ENCODE measurements around the gene GSTM3. TPM values are rescaled to one million over a fixed set of nuclear protein-coding genes. Genes with fewer than 3 reads are reported as not detected.
A peak's percentile ranks its signal among the peaks of the same experiment; 100 is the strongest.
"Not testable (repeated sequence)": the region's sequence is repeated elsewhere in the genome, so short reads cannot be mapped to it uniquely, and the experiment has no call there.

The GSTM3 gene
- polyA plus RNA-seq, 3 donors from 2014 or later = 1.1 to 7.1 (median 5.9) TPM

DNA sequence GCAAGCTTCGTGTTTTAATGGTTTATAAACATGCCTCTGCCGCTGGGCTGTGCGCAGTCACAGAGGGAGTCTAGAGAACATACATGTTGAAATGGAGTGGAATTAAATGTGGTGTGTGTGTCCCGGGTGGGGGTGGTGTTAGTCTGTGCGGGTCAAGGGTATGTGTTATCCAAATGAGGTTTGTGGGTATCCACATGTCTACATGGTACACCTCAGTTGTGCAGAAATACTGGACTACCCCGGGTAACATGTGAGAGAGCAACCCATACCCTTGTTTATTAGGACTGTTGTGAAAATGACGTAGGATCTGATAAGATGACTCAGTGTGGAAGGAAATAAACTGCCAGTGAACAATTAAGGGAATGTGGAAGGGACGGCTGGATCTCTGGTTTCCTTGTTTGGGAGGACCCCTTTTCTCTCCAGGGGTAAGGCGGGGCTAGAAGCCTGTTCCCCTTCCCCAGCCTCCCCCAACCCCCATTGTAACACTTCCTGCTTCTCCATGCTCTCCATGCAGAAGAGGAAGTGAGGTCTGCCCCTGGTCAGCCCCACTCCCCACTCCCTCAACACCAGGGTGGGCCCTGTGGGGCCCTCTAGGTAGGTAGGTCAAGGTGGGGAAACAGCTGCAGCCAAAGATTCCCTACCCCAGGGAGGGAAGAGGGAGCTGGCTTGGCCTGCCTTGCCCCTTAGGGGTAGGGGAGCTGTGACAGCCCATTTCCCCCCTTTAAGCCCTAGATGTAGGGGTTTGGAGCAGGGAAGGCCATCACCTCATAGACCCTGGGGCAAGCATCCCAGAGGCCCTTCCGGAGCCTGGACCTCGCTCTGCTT, 22.2 kb upstream of the GSTM3 start:
- no peak overlapping the region for H3K4me3 Mint-ChIP-seq
- H3K27ac Mint-ChIP-seq = no peak overlapping the region
- no peaks in the 10 kb centered on the region for H3K36me3 Mint-ChIP-seq

DNA sequence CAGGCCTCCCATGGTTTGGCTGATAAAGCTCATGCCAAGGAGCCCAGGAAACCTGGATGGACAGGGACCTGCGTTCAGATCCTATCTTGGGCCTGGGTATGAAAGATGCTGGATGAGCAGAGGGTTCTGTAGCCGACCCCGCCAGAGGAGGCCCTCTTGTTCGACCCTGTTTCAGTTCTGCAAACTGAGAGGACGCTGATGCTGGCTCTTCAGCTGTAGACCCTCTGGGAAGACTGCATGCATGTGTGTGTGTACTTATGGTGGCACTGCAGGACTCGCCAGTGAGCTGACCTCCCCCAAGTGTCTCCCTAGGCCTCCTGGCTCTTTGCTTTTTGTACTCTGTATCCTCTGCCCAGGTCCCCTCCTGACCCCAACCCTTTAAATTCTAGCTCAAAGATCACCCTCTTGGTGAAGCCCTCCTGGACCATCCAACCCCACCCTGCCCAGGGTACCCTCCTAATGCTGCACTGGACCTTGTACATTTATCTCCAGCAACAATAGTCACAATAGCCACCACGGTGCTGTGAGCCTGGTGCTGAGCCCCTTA, 21.3 kb upstream of the GSTM3 start:
- Mint-ChIP-seq H3K9me3 (no peaks in the 10 kb centered on the region), H3K4me3 (no peak overlapping the region), H3K27me3 (ENCODE audit: low read depth in 3 of 3) (no peaks in the 10 kb centered on the region), H3K36me3 (no peaks in the 10 kb centered on the region), H3K27ac (no peak overlapping the region), H3K4me1 (no peaks in the 10 kb centered on the region)
- no peak for DNase-seq

More for the DNA sequence above, 22.2 kb upstream of the GSTM3 start:
- no peaks in the 10 kb centered on the region for H3K9me3 Mint-ChIP-seq
- no peaks in the 10 kb centered on the region for H3K27me3 Mint-ChIP-seq (ENCODE audit: low read depth in 3 of 3)
- DNase-seq = no peak
- H3K4me1 Mint-ChIP-seq = no peaks in the 10 kb centered on the region

DNA sequence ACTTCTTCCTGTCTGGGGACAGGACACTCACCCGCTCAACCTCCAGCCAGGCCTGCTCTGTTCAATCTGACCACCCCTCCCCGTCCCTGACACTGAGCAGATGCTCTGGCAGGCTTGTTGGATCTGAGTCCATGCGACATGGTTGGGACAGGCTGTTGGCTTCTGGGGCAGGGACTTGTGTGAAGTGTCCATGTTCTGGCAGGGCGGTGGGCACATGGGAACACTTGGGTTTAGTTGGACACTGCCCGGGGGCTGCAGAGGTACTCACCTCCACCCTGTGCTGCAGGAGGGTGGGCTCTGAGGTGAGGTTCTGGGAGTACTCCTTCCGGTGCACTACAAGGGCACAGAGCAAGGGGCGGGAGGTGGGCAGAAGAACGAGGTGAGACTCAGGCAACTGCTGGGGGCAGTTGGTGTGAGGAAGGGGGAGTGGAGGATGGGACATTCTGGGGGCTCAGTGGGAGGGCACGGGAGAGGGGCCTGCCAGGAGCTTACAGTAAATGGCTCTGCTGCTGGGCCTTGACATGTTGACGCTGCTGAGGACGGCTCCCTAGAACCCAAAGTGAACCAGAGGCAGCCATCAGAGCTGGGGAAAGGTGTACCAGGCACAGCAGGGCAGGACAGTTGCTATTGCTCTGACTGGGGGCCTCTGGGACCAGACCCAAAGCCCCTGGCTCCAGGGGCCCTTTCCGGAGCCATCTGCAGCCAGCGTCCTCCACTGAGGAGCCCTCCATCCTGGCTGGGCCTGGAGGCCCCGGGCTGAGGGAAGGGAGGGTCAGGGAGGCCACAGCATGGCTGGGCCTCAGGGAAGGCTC, 20.6 kb upstream of the GSTM3 start:
- H3K4me3 Mint-ChIP-seq = no peak overlapping the region

DNA sequence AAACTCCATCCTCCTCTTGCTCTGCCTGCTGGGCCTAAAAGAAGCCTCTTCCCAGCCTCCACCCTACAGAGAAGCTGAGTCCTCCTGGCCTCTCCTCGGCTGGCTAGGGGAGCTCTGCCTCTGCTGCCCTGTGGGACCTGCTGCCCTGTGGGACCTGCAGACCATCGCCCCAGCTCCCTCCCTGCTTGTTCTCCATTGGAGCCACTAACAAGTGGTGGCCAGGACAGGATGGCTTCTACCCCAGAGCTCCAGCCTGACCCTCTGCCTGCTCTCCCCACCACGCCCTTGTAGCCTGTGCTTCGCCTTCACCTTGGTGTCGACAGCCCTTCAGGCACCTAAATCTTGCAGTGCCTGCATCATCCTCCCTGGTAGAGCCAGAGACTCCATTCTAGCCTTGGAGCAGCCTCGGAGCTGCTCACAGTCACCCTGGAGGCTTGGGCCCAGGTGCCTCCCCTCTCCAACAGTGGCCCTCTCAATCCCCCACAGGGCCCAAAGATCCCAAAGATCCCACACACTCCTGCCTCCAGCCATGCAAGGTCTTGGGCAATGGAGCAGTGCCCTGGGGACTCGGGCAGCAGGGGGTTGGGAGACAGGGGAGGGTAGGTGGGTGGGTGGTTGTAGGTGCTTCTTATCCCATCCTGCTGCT, 19.9 kb upstream of the GSTM3 start:
- peaks cover 0 to 2% (median 0%) of the 10 kb centered on the region in 3 donors for H3K27me3 Mint-ChIP-seq (ENCODE audit: low read depth in 3 of 3)
- H3K4me3 Mint-ChIP-seq = peak overlapping the region in 1 of 5 donors; percentile 21
- DNase-seq = no peak
- no peaks in the 10 kb centered on the region for H3K36me3 Mint-ChIP-seq
- no peaks in the 10 kb centered on the region for H3K4me1 Mint-ChIP-seq
- no peaks in the 10 kb centered on the region for H3K9me3 Mint-ChIP-seq
- H3K27ac Mint-ChIP-seq = no peak overlapping the region

More for the DNA sequence above, 20.6 kb upstream of the GSTM3 start:
- no peak overlapping the region for H3K27ac Mint-ChIP-seq
- H3K27me3 Mint-ChIP-seq (ENCODE audit: low read depth in 3 of 3) = no peaks in the 10 kb centered on the region
- DNase-seq = no peak
- H3K4me1 Mint-ChIP-seq = no peaks in the 10 kb centered on the region
- no peaks in the 10 kb centered on the region for H3K36me3 Mint-ChIP-seq
- H3K9me3 Mint-ChIP-seq = no peaks in the 10 kb centered on the region

DNA sequence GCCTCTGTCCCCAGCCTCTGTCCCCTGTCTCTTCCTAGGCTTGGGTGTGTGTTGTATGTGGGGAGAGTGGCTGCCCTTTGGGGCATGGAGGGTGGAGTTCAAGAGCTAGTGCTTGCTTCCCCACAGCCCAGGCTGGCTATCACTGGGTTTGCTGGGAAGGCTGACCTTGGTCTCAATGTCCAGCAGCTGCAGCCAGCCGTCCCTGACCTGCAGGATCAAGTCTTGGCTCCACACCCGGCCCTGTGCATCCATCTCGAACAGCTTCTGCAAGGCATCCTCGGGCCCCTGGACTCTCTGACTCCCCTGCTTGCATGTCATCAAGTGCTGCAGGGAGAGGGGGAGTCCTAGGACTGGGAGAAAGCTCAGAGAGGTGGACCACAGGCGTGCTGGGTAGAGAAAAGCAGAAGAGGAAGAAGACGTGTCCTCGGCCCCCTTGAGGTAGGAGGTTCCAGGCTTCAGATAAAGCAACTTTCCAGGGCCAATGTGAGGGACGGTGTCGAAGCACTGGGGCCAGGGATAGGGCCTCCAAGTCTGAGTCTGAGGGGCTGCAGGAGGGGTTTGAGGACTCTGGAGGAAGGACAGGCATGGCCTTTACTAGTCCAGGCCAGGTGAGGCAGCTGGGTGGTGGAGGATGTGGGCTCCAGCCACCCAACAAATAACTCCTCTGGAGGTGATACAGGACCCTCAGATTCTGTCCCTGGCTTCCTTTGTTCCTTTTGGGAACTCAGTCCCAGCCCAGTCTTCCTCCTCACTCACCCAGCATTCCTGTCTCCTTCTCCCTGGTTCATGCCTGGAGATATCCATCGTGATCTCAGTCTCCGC, 18.9 kb upstream of the GSTM3 start:
- no peak for DNase-seq
- Mint-ChIP-seq H3K4me1 (no peaks in the 10 kb centered on the region), H3K27ac (no peak overlapping the region), H3K9me3 (no peaks in the 10 kb centered on the region), H3K4me3 (no peak overlapping the region), H3K27me3 (ENCODE audit: low read depth in 3 of 3) (peaks cover 0 to 2% (median 0%) of the 10 kb centered on the region in 3 donors), H3K36me3 (no peaks in the 10 kb centered on the region)

DNA sequence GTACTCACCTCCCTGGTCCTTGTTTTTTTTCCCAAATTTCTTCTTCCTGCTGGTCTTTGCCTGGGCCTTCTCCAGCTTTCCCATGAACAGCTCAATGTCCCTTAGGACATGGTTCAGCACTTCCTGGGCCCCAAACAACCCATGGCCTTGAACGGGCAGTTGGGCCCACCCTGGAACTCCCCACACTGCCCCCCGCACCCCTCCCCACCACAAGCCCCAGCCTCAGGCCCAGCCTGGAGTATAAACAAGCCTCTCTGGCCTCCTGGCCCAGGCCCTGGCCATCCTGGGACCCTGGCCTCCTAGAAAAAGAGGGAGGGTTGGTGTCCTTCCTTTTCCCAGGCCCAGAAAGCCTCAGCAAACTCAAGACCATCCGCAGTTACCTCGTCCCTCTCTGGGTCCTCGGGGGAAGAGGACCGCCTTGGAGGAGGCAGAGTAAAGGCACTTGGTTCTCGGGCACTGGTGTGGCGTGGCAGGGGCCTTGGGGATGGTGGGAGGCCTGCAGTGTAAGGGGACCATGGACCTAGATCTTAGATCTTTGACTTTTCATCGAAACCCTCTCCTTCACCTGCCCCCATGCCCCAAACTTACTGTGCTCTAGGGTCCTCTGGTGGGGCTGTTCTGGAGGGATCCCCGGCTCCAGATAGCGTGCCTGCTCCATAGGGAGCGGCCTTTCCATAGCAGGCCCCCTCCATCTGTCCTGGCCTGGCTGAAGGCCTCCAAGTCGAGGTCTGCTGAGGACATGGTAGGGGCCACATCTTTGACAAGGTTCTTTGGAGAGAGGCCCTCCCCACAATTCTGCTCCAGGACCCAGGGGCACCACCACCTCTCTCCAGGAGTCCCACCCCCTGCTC, 17.3 kb upstream of the GSTM3 start:
- no peak for DNase-seq
- Mint-ChIP-seq H3K9me3 (no peaks in the 10 kb centered on the region), H3K27ac (no peak overlapping the region), H3K4me3 (no peak overlapping the region), H3K4me1 (no peaks in the 10 kb centered on the region), H3K36me3 (no peaks in the 10 kb centered on the region), H3K27me3 (ENCODE audit: low read depth in 3 of 3) (peaks cover 0 to 2% (median 1%) of the 10 kb centered on the region in 3 donors)

DNA sequence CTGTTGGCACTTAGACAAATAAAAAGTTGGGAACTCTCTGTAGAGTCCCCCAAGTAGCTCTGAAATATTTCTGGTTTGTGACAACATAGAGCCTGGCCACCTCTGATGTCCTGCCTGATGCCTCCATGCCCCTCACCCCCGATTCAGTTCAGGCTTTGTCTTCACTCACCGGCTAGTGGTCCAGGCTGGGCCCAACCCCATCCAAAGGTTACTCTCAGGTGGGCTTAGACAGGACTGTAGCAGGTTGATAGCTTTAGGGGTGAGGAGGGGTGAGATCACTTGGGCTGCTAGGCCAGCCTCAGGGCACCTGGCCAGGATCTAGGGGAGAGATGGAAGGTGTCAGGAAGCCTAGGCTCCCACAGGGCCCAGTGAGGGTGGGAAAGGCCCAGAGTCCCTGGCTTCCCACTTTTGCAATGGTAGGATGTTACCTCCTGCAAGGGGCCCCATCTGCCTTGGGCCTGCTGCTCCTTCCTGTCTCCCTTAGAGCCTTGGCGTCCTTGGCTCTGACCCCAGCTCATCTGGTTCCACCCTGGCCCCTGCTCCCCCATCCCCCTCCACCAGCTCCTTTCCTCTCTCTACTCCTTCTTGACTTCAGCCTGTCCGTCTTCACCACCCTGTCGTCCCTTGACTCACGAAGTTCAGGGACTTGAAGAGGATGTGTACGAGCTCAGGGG, 16.1 kb upstream of the GSTM3 start:
- no peaks in the 10 kb centered on the region for H3K36me3 Mint-ChIP-seq
- no peaks in the 10 kb centered on the region for H3K9me3 Mint-ChIP-seq
- peaks cover 0 to 2% (median 1%) of the 10 kb centered on the region in 3 donors for H3K27me3 Mint-ChIP-seq (ENCODE audit: low read depth in 3 of 3)
- DNase-seq = no peak
- no peak overlapping the region for H3K4me3 Mint-ChIP-seq
- no peak overlapping the region for H3K27ac Mint-ChIP-seq
- no peaks in the 10 kb centered on the region for H3K4me1 Mint-ChIP-seq

DNA sequence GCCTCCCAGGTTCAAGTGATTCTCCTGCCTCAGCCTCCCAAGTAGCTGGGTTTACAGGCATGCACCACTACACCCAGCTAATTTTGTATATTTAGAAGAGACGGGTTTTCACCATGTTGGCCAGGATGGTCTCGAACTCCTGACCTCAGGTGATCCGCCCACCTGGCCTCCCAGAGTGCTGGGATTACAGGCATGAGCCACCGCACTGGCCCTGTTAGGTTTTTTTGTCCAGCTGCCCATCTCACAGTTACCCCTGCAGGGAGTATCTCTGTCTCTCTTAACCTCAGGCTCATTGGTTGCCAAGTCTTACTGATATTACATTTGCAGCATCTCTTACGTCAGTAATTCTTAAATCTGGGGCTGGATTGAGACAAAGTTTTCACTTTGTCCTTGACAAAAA, 15.5 kb upstream of the GSTM3 start:
- DNase-seq; H3K4me1 Mint-ChIP-seq; H3K4me3 Mint-ChIP-seq; H3K27me3 Mint-ChIP-seq (ENCODE audit: low read depth in 3 of 3); H3K27ac Mint-ChIP-seq; H3K9me3 Mint-ChIP-seq; H3K36me3 Mint-ChIP-seq: not testable (repeated sequence)

DNA sequence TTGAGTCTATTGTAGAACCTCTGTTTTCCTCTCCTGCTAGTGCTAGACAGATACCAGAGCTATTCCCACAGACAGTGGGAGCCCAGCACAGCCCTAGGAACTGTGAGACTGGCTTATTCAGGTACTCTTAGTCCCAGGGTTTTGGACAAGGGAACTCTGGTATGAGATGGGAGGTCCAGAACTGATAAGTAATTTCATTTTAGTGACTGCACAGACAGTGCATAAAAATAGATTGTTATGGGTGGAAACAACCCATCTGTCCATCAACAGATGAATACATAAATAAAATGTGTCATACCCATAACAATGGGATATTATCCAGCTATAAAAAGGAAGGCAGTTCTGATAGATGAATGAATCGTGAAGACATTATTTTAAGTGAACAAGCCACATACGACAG, 13.9 kb upstream of the GSTM3 start:
- Mint-ChIP-seq H3K9me3 (no peaks in the 10 kb centered on the region), H3K4me3 (no peak overlapping the region), H3K27ac (no peak overlapping the region), H3K36me3 (no peaks in the 10 kb centered on the region), H3K27me3 (ENCODE audit: low read depth in 3 of 3) (peaks cover 0 to 2% (median 1%) of the 10 kb centered on the region in 3 donors), H3K4me1 (no peaks in the 10 kb centered on the region)
- DNase-seq = no peak

DNA sequence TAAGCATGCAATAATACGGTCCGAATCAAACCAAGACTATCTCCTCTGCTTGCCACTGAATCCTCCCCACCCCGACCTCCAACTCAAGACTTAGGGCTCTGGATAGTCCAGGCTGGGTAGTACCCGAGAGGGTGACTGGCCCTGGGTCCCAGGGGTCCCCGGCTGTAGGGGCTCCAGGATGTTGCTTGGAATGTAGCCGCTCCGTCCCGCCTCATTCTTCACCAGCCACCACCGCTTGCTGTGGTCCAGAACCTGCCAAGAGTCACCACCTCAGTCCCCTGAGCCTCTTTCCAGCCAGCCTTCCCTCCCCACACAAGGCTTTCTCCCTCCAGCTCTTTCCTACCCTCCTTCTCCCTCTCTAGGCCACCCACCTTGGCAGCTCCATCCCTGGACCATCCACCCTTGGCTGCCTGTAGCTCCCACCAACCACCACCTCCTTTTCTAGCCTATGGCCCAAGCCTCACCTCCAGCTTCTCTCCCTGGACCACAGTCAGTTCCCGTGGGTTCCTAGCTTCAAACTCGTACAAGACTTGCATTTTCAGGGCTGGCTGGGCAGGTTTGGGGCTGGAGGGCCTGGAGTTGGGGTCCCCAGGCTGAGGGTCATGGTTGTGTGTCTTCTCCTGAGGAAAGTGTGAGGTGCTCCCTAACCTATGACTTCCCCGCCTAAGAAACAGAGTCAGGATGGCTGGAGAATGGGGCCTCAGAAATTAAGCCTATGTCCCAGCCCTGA, 10.9 kb upstream of the GSTM3 start:
- Mint-ChIP-seq H3K4me3 (no peak overlapping the region), H3K9me3 (no peaks in the 10 kb centered on the region), H3K4me1 (no peaks in the 10 kb centered on the region), H3K27ac (peak overlapping the region in 1 of 6 donors; percentile 18), H3K27me3 (ENCODE audit: low read depth in 3 of 3) (peaks cover 2 to 4% (median 2%) of the 10 kb centered on the region in 3 donors), H3K36me3 (no peaks in the 10 kb centered on the region)
- DNase-seq = no peak

DNA sequence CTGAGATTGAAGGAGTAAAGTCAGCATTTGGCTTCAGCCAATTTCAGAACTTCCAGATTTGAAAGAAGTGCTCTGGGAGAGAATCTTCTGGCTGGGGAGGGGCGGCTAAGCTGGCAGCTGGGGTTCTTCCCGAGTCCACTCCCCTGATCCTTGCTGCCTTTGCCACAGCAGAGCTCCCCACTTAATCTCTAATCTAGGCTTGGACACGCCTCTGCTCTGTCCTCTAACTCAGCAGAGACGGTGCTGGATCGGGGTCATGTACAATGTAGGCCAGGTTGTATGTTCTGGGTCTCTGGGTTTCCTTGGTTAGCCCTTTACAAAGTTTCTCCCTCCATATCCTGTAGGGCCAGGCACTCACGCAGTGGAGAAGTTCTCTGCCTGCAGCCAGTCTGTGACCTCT, 10.1 kb upstream of the GSTM3 start:
- Mint-ChIP-seq H3K27ac (no peak overlapping the region), H3K4me1 (no peaks in the 10 kb centered on the region), H3K4me3 (no peak overlapping the region), H3K27me3 (ENCODE audit: low read depth in 3 of 3) (peaks cover 0 to 4% (median 2%) of the 10 kb centered on the region in 3 donors), H3K9me3 (no peaks in the 10 kb centered on the region), H3K36me3 (no peaks in the 10 kb centered on the region)
- no peak for DNase-seq
